ENCODE results near the gene PSMF1. TPM values are rescaled to one million over a fixed set of nuclear protein-coding genes. Genes with fewer than 3 reads are reported as not detected.

Gene PSMF1
- total RNA-seq, 6 donors from 2014 or later: 36.7 to 158 (median 105) TPM

DNA sequence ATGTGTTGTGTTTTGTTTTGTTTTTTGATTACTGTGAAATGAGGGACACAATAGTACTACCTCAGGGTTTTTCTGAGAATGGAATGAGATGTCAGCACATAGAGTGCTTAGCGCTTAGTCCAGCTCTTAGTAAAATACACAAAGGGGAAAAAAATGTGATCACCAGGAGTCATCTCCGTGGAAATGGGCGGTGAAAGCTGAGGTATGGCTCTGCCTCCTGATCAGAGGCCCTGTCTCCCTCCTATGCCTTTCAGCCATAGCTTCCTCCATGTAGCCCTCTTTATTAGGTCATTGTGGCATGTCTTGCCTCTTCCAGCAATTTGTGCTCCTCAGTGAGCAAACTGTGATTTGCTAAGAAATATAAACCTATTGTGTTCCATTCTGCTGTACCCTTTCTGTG, 13.0 kb downstream of the PSMF1 start:
- Histone ChIP-seq H3K27me3 (no peaks in the 10 kb centered on the region), H3K36me3 (peaks cover 20 to 85% (median 64%) of the 10 kb centered on the region in 4 donors), H3K27ac (peak overlapping the region in 1 of 4 donors; percentile 24), H3K4me1 (peaks cover 9 to 21% (median 14%) of the 10 kb centered on the region in 4 donors), H3K9me3 (no peaks in the 10 kb centered on the region), H3K4me3 (no peak overlapping the region)
- ATAC-seq (ENCODE audit: low FRiP score in 2 of 2) (no peak), DNase-seq (no peak)
- TF ChIP-seq, protein P1, sequence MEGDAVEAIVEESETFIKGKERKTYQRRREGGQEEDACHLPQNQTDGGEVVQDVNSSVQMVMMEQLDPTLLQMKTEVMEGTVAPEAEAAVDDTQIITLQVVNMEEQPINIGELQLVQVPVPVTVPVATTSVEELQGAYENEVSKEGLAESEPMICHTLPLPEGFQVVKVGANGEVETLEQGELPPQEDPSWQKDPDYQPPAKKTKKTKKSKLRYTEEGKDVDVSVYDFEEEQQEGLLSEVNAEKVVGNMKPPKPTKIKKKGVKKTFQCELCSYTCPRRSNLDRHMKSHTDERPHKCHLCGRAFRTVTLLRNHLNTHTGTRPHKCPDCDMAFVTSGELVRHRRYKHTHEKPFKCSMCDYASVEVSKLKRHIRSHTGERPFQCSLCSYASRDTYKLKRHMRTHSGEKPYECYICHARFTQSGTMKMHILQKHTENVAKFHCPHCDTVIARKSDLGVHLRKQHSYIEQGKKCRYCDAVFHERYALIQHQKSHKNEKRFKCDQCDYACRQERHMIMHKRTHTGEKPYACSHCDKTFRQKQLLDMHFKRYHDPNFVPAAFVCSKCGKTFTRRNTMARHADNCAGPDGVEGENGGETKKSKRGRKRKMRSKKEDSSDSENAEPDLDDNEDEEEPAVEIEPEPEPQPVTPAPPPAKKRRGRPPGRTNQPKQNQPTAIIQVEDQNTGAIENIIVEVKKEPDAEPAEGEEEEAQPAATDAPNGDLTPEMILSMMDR (IDR thresholded peaks at IDR 0.05): no peak
- TF ChIP-seq EP300 (IDR thresholded peaks at IDR 0.05) (no peak), POLR2A (IDR thresholded peaks at IDR 0.05) (no peak), POLR2AphosphoS5 (IDR thresholded peaks at IDR 0.05) (no peak)
- 92 to 97% methylated on average over 3 of the region's 3 CpGs for WGBS, 2 donors

DNA sequence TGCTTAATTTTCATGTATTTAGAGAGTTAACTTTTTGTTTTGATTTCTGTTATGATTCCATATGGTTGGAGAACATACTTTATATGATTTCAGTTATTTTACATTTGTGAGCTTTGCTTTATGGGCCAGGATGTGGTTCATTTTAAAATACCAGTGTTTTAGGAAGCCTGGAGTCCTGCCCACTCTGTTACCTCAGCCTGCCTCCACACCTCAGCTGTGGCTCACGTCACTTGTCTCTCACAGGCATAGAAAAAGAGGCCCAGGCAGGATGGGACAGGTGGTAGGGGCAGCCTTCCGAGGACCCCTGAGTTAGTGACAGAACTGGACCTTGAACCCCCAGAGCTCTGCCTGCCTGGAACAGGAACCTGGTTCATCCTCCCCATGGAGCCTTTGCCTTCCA, 16.0 kb downstream of the PSMF1 start:
- Histone ChIP-seq H3K4me1 (peaks cover 9 to 21% (median 14%) of the 10 kb centered on the region in 4 donors), H3K36me3 (peaks cover 17 to 85% (median 51%) of the 10 kb centered on the region in 4 donors), H3K27ac (no peak overlapping the region), H3K27me3 (no peaks in the 10 kb centered on the region), H3K9me3 (no peaks in the 10 kb centered on the region), H3K4me3 (no peak overlapping the region)
- no peak for ATAC-seq (ENCODE audit: low FRiP score in 2 of 2)
- TF ChIP-seq POLR2A (IDR thresholded peaks at IDR 0.05) (no peak), POLR2AphosphoS5 (IDR thresholded peaks at IDR 0.05) (no peak), EP300 (IDR thresholded peaks at IDR 0.05) (no peak)
- TF ChIP-seq, protein P1 (IDR thresholded peaks at IDR 0.05): no peak
- 79 to 81% methylated on average over 2 of the region's 2 CpGs for WGBS, 2 donors
- no peak for DNase-seq

DNA sequence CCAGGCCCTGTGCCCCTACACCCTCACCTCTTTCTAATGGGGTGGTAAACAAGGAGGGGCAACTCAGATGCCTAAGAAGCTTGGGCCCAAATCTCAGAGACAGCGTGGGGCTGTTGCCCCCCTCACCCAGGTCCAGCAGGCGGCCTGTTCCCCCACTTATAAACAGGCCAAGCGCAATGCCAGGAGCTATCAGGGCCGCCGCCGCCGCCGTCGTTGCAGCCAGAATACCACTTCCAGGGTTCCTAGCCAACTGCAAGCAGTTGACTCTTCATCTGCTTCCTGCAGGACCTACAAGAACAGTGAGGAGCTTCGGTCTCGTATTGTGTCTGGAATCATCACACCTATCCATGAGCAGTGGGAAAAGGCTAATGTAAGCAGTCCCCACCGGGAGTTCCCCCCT, 16.4 kb downstream of the PSMF1 start:
- peaks cover 17 to 83% (median 51%) of the 10 kb centered on the region in 4 donors for H3K36me3 ChIP-seq
- WGBS, 2 donors: 98 to 100% methylated on average over 3 to 12 of the region's 12 CpGs
- H3K4me1 ChIP-seq: peaks cover 9 to 21% (median 14%) of the 10 kb centered on the region in 4 donors

DNA sequence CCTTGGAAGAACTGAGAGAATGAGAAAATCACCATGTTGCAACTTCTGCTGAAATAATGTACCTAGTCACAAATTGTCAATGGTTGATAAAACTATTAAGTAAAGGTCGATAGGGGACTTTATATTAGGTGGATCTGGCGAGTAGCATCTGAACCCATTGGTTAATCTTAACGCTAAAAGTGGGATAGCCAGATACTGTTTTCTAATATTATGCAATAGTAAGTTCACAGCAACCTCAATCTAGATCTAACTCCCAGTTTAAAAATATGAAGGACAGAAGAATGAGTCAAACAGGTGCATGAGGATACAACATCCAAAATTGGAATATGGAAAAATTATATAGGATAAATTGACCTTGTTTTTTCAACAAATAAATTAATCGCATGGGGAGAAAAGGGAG, 18.8 kb downstream of the PSMF1 start:
- WGBS, 2 donors: 80 to 83% methylated on average over 4 of the region's 4 CpGs
- no peak for ATAC-seq (ENCODE audit: low FRiP score in 2 of 2)
- Histone ChIP-seq H3K4me3 (no peak overlapping the region), H3K27ac (no peak overlapping the region), H3K27me3 (no peaks in the 10 kb centered on the region), H3K36me3 (peaks cover 17 to 82% (median 44%) of the 10 kb centered on the region in 4 donors), H3K9me3 (no peaks in the 10 kb centered on the region), H3K4me1 (no peaks in the 10 kb centered on the region)
- DNase-seq: no peak
- TF ChIP-seq POLR2AphosphoS5 (IDR thresholded peaks at IDR 0.05): no peak

More for the DNA sequence above, 16.4 kb downstream of the PSMF1 start:
- H3K27me3 ChIP-seq: no peaks in the 10 kb centered on the region
- no peak overlapping the region for H3K4me3 ChIP-seq
- peak in 1 of 2 donors; percentile 78 for DNase-seq
- no peak for TF ChIP-seq POLR2A (IDR thresholded peaks at IDR 0.05)
- TF ChIP-seq, protein P1 (IDR thresholded peaks at IDR 0.05): no peak
- TF ChIP-seq EP300 (IDR thresholded peaks at IDR 0.05): no peak
- TF ChIP-seq POLR2AphosphoS5 (IDR thresholded peaks at IDR 0.05): no peak
- ATAC-seq (ENCODE audit: low FRiP score in 2 of 2): no peak
- H3K27ac ChIP-seq: no peak overlapping the region
- no peaks in the 10 kb centered on the region for H3K9me3 ChIP-seq

DNA sequence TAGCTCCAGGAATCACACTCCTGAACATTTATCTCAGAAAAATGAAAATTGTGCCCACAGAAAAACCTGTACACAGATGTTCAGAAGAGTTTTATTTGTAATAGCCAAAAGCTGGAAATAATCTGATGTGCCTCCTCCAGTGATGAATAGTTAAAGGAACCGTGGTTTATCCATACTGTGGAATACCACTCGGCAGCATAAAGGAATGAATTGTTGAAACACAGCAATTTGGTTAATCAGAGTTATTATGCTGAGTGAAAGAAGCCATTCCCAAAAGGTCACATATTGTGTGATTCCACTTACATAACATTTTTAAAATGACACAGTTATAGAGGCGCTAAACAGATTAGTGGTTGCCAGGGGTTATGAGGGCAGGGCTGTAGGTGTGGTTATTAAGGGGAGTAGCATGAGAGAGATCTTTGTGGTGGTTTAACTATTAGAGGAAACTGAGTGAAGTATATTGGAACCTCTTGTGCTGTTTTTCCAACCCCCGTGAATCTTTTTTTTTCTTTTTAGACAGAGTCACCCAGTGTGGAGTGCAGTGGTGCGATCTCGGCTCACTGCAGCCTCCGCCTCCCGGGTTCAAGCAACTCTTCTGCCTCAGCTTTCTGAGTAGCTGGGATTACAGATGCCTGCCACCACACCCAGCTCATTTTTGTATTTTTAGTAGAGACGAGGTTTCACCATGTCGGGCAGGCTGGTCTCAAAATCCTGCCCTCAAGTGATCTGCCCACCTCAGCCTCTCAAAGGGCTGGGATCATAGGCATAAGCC, 26.2 kb downstream of the PSMF1 start:
- TF ChIP-seq POLR2AphosphoS5 (IDR thresholded peaks at IDR 0.05) (no peak), EP300 (IDR thresholded peaks at IDR 0.05) (no peak), POLR2A (IDR thresholded peaks at IDR 0.05) (no peak)
- TF ChIP-seq, protein P1 (IDR thresholded peaks at IDR 0.05): no peak
- H3K9me3 ChIP-seq: no peaks in the 10 kb centered on the region
- H3K4me3 ChIP-seq: no peak overlapping the region
- 89 to 90% methylated on average over 10 of the region's 10 CpGs for WGBS, 2 donors
- ATAC-seq (ENCODE audit: low FRiP score in 2 of 2): no peak
- H3K27ac ChIP-seq: no peak overlapping the region
- no peaks in the 10 kb centered on the region for H3K4me1 ChIP-seq
- H3K36me3 ChIP-seq: peaks cover 0 to 72% (median 28%) of the 10 kb centered on the region in 4 donors
- DNase-seq: no peak
- H3K27me3 ChIP-seq: no peaks in the 10 kb centered on the region

Measured in upper lobe of left lung (tissue), 6 donors.